ENCODE measurements around the gene DOK6.
"Not testable (repeated sequence)": the region's sequence is repeated elsewhere in the genome, so short reads cannot be mapped to it uniquely, and the experiment has no call there.

DOK6 gene

DNA sequence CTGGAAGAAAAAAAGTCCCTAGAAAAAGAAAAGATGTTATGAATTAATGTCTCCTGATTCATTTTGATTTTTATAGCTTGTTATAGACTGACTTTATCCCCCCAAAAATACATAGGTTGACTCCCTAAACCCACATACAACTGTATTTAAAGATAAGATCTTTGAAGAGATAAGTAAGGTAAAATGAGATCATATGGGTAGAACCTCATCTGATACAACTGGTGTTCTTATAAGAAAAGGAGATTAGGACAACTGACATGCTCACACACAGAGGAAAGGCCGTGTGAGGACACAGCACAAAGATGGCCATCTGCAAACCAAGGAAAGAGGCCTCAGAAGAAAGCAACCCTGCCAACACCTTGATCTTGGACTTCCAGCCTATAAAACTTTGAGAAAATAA is 429.5 kb downstream of the DOK6 start:
- no peak for DNase-seq

GRCh38 chr18:69834980-69835379 is 434.3 kb downstream of the DOK6 start:
- DNase-seq = not testable (repeated sequence)

GRCh38 chr18:69838003-69838402 is 437.3 kb downstream of the DOK6 start:
- no peak for DNase-seq

DNA sequence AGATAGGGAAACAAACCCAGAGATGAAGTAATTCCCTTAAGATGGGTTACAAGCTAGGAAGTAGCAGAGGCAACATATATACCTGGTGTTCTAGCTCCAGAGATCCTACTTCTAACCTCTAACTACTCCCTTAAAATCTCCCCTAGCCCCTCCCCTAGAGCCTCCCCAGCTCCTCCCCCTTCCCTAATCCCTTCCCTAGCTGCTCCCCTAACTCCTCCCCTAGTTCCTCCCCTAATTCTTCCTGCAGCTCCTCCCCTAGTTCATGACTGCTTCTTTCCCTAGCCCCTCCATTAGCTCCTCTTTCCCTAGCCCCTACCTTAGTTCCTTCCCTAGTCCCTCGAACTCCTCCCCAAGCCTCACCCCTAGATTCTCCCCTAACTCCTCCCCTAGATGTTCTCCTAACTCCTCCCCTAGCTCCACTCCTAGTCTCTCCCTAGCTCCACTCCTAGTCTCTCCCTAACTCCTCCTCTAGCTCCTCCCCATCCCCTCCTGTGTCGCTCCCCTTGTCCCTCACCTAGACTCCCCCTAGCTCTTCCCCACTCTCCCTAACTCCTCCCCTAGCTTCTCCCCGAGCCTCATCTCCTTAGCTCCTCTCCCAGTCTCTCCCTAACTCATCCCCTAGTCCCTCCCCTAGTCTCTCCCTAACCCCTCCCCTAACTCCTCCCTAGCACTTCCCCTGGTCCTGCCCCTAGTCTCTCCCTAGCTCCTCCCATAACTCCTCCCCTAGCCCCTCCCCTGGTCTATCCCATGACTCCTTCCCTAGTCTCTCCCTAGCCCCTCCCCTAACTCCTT is 438.1 kb downstream of the DOK6 start:
- DNase-seq = no peak

GRCh38 chr18:69839497-69839896 is 438.8 kb downstream of the DOK6 start:
- no peak for DNase-seq

GRCh38 chr18:69840001-69840400 is 439.3 kb downstream of the DOK6 start:
- no peak for DNase-seq

DNA sequence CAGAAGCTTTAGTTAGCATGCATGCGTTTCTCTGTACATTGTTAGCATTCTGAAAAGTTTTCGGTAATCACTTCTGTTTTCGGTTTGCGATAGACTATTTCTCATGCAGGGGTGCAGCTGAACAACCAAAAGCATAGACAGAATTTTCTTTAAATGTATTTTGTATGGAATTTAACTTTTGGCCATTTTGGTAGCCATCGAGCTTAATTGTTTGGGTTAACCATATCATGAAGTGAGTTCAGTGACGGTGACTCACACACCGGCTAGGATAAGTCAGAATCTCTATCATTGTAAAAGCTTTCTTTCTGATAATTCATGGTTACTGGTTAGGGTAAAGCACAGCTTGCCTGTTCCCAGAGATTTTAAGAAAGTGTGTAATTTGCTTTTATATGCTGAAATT is 439.8 kb downstream of the DOK6 start:
- no peak for DNase-seq

DNA sequence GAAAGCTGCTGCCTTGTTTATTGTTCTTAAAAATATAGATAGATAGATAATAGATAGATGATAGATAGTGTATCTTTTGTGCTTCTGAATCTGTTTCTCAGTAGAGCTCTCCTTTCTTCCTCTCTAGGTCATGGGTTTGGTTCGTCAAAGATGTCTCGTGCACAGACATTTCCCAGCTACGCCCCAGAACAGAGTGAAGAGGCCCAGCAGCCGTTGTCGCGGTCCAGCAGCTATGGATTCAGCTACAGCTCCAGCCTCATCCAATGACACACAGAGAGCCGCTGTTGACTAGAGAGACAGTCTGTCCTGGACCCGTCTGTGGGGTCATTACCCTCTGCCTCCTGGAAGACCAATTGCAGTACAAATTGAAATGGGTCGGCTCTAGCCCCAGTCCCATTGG is 440.4 kb downstream of the DOK6 start:
- DNase-seq = no peak

- no peak for DNase-seq
Measured at GRCh38 chr18:69843015-69843414, 442.3 kb downstream of the DOK6 start.

- DNase-seq = no peak
Measured at GRCh38 chr18:69844656-69845055, 444.0 kb downstream of the DOK6 start.

GRCh38 chr18:69845593-69846506 is 445.2 kb downstream of the DOK6 start:
- DNase-seq = no peak

GRCh38 chr18:69853051-69853450 is 452.4 kb downstream of the DOK6 start:
- no peak for DNase-seq

DNA sequence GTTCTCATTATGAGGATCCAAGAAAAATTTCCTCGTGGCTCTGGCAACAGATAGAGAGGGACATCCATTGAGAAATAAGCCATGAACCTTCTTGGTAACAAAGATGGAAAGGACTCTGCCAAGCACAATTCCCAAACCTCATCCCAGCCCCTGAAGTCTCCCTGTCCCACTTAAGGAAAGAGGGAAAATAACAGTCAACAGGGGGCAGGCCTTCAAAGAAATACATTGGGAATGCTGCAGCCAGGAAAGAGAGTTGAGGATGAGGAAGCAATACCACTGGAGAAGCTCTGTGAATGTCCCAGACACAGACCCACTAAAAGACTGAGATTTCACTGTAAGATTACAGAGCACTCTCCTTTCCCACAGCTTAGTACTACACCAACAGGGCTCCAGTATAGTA is 453.8 kb downstream of the DOK6 start:
- no peak for DNase-seq

GRCh38 chr18:69858897-69859296 is 458.2 kb downstream of the DOK6 start:
- DNase-seq = no peak

GRCh38 chr18:69864802-69865201 is 464.1 kb downstream of the DOK6 start:
- not testable (repeated sequence) for DNase-seq

DNA sequence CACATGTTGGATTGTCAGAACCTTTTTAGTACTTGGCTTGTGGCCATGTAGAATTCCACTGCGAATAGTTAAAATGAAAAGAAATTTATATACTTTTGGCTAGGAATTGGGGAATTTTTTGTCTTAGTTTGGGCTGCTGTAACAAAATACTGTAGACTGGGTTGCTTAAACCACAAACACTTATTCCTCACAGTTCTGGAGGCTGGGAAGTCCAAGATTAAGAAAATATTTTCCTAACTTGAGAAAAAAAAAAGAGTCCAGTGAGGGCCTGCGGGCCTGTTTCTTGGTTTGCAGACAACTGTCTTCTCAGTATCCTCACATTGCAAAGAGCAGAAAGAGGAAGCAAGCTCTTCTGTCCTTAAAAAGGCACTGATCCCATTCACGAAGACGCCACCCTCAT is 465.1 kb downstream of the DOK6 start:
- no peak for DNase-seq

DNA sequence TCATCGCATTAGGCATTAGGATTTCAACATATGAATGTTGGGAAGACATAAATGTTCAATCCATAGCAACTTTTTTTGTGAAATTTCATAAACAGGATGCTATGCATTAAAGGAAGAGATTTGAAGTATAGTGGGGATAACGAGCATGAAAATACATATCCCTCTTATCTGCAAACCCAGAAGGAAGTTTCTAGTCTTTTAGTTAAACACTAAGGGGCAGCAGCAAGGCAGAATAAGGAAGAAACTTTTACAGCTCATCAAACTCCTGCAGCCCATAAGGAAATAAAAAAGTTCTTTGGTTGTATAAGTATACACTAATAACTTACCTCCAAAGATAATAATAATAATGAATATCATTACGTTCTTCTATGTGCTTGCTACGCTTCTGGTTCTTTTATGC is 465.5 kb downstream of the DOK6 start:
- no peak for DNase-seq

DNA sequence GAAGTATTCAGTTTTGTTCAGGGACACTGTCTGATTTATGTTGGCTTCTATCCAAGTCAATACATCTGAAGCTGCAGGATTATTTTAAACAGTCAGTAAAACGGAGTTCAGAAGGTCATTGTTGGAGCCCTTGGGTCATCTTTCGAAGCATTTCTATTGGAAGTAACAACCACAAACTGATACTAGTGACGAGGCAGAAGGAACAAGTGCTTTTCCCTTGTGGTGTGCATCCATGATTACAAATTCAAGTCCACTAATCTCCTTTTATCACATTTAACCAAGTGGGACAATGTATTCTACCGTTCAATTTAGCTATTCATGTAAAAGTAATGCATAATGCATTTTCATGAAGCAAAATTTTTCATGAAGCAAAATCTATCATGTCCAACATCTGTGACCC is 470.0 kb downstream of the DOK6 start:
- no peak for DNase-seq

GRCh38 chr18:69871363-69871762 is 470.7 kb downstream of the DOK6 start:
- DNase-seq = no peak

- DNase-seq = no peak
Measured at GRCh38 chr18:69872661-69873060, 472.0 kb downstream of the DOK6 start.

GRCh38 chr18:69874058-69874457 is 473.4 kb downstream of the DOK6 start:
- no peak for DNase-seq

GRCh38 chr18:69876490-69876889 is 475.8 kb downstream of the DOK6 start:
- DNase-seq = no peak

DNA sequence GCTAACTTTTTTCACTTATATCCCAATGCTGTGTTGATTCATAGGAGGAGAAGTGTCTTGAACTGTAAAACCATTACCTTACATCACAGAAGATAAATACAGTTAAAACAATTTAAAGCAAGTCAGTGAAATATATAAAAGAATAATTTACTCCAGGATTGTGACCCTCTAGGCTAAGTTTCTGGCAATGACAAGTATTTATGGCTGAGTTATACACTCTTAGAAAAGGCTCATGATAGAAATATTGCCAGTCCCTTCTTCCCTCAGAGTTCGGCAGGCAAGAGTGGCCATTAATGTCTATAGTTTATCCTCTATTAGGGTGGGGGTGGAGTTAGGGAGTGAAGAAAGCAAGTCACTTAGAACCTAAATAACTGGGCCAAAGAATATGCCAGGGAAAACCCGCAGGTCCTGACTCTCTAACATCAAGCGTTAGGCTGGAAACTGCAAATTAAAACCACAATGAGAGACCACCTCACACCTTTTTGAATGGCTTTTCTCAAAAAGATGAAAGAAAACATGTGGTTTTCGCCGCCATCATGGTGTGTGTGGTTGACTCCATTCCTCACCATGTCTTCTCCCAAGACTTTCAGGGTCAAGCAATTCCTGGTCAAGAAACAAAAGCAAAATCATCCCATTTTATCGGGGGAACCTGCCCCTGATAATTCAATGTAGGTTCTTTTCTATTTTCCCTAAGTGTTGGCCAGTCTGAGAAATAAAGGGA is 477.7 kb downstream of the DOK6 start:
- DNase-seq = no peak
